HG02759 (cell line): ENCODE data around the gene CTBS.
"Not testable (repeated sequence)": the region's sequence is repeated elsewhere in the genome, so short reads cannot be mapped to it uniquely, and the experiment has no call there.

Source experiments
- ATAC-seq: cut with Tn5 transposase; IDR thresholded peaks from one replicate; pipeline ENCODE4 v1.9.1; 2021; ENCODE audit warnings: mild to moderate bottlenecking, moderate library complexity; ENCODE audit not compliant: unreplicated experiment

CTBS gene

DNA sequence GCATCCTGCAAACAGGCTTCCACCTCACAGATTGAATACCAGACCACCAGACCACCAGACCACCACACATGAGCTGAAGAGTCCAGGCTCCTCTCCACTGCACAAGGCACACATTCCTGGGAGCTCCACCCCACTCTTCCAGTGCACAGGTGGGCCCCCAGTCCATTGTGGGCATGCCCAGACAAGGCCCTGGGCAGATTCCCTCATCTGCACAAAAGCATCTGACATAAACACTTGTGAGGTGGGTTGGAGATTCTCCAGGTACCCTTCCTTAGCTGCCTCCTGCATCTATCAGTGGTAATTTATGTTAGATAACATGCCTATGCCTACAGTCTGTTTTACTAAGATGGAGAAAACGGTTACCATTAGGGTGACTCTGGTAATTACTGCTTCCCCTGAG lies 11.6 kb upstream of the CTBS start:
- ATAC-seq, result no peak

DNA sequence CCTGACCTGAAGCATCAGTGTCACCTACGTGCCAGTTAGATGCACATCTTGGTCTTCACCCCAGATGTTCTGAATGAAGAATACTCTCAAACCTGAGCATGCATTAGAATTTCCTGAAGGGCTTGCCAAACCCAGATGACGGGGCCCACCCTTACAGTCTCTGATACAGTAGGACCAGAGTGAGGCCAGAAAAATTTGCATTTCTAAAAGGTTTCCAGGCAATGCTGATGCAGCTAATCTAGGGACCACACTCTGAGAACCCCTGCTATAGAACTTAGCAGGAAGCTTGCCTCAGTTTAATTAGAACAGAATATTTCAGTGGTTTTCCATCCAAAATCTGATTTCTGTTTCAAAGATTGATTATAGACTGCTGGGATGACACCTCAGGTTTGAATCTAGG lies 9.9 kb upstream of the CTBS start:
- no peak for ATAC-seq

DNA sequence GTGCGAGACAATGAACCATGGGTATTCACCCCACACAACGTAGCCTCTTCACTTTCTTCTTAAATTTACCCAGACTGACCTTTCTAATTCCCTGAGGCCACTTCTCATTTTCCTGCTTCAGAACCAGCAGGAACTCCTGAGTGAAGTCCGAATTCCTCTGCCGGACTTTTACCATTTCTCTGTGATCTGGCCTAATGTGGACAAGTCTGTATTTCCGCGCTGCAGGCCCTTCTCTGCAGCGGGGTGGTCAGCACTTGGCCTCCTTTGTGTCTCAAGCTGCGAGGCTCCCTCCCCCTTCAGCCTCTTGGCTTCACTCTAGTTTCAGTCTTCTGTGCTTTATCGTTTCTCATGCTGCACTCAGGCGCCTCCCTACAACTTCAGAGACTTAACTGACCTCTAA lies 9.4 kb upstream of the CTBS start:
- ATAC-seq, result no peak

DNA sequence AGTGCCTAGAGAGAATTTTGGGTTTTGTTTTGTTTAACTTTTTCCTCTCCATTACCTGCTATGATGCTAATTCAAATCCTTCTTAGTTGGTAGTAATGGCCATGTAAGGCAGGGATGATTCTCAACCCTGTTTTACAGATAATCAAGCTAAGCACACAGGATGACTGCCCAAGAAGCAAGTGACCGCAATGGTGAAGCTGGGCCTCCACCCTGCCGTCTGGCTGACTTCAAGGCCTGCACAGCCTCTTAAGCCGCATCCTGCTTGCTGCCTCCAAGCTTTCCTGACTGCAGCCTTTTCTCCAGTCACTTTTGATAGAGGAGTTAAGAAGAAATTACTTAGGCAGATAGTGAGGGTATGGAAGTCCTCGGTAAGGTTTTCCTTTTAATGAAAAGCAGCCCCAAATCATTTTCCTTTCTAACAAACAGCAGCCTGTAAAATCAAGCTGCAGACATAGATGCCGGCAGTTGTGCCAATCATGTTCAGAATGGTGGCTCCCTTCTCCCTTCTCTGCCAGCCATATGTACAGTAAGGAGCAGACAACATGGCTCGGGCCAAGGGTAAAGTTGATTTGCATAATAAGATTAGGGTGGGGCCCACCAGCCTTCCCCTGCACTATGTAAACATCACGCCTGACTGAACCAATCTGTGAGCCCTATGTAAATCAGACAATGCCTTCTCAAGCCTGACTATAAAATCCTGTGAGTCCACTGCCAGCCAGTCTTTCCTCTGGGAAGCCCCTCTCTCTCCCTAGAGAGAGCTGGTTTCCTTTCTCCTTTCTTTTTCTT lies 8.8 kb upstream of the CTBS start:
- ATAC-seq, result no peak

DNA sequence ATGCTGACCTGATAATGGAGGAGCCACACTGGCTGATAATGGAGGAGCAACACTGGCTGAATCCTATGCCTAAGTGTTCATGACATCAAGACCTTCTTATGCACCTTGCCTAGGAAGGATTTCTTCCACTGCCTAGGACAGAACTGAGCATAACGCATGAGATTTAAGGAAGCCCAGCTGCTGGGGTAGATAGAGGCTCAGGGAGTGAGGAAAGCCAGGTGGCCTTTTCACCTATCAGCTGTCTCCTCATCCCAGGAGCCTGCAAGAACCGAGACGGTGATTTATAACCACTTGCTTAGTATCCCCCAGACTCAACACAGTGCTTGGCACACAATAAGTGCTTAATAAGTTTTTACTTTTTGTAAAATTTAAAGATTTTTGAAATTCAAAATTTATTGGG lies 7.4 kb upstream of the CTBS start:
- ATAC-seq, result no peak

DNA sequence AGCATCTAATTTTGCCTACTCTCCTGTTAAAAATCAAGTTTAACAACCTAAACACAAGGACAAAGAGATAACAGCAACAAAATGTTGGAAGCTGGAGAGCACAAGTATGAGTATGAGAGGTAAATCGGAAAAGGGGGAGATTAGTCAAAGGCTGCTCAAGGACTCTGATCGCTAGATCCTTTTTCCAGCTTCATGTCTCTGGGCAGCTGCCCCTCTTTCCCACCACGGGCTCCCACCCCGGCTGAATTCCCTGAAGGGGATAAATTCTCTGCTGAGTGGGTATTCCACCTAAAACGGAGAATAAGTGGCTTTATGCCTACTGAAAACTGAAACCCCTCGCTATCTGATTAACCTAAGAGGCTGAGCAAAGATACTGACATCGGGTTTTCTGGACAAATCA lies 696 bp upstream of the CTBS start:
- ATAC-seq, result no peak

DNA sequence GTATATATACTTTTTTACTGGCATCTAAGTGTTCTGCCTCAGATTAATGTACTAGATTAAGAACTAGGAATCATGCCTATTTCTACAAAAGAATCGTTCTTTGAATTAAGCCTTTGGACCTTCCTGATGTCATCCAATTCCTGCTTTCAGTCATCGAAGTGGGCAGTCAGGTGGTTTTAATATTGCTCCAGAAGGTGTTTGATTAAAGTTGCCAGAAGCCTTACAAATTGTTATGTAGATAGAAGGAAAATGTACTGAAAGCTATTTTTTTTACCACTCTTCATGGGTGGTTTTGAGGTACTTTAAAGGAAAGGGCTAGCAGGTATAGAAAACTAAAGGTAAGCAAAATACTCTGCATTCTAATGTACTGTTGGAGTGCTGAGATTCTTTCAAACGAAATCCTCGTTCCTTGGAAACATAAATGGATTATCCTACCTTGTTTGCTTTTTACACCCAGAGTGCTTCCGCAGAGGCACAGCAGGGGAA lies 716 bp downstream of the CTBS start:
- no peak for ATAC-seq

DNA sequence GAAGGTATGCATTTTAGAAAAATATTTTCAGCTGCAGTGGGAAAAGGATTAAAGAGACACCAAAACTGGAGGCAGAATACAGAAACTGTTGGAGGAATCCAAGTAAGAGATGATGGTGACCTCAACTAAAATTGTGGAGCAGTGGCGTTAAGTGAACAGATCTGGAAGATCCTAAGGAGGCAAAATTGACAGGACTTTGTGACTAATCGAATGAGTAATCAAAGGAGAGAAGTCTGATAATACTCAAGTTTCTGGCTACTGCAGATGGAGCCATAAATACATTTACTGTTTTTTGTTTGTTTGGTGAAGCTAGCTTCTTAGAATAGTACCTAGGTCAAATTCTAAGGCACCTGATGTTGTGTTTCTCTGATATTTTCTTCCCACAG lies 3.1 kb downstream of the CTBS start:
- no peak for ATAC-seq

DNA sequence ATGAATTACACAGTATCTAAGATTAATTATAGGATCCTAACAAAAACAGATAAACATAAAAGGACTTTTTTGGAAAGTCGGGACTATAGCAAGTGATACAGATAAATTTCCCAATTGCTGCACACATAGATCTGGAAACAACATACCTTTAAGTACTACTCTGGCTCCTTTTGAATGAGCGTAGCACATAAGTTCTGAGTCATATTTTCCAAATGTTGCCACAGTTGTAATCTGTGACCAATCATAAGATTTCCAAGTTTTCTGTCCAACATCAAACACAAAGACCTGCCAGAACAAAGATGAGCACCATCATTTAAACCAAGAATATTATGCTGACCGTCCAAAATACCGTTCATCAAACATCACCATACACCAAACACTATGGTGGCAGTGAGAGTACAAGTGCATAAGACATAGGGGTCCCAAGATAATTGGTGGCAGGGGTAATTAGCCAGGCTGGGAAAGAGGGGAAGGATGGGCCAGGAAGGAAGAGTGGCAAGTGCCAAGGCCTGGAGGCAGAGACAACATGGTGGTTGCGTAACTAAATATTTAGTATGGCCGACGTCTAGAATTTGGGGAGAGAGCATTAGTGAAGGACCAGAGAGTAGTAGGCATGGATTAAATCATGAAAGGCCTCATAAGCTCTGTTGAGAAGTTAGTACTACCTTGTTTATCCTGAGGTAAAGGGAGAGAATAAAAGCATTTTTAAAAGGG lies 3.6 kb downstream of the CTBS start:
- no peak for ATAC-seq

DNA sequence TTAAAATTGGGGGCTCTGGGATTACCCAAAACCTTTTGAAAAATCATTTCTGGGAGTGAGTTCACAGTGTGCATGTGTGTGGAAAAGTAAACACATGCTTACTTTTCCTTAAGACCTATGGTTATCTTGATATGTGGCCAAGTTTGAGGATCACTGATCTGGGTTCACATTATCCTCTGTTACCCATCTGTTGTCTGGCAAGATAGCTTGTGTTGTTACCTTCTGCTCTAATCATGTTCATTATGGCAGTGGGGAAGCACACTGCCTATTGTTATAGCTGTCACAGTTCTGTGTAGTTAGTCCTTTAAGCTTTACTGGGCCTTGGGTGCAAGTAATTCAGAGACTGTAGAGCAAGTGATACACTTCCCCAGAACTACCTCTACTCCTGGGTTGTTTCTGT lies 5.0 kb downstream of the CTBS start:
- no peak for ATAC-seq

DNA sequence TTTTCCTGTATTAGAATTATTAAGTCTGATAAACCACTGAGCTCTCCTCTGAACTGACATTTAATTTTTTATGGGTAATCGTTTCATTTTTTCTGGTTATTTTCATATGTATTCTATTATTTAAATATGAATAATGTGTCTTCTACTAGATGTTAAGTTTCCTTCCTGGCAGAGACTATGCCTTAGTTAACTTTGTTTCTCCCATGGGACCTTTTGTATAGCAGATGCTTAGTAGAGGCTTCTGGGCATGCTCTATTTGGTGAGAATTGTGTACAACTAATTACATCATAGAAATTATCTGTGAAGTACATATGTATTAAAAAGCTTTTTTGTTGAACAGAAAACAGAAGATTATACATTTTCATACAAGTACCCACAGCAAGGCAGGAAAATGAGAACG lies 23.4 kb downstream of the CTBS start:
- ATAC-seq, result no peak

DNA sequence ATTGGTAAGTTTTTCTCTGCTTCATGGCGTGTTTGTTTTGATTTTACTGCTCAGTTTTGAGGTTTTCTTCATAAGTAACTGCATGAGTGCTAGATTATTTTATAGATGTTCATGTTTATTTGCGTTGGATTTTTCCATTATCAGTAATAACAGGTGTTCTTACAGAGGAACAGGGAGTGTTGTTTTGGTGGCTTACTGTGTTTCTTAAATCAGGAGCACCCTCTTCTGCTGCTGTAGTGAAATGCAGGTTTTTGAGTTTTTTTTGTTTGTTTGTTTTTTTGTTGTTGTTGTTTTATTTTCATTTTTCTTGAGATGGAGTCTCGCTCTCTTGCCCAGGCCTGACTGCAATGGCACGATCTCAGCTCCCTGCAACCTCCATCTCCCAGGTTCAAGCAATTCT lies 32.6 kb downstream of the CTBS start:
- no peak for ATAC-seq

DNA sequence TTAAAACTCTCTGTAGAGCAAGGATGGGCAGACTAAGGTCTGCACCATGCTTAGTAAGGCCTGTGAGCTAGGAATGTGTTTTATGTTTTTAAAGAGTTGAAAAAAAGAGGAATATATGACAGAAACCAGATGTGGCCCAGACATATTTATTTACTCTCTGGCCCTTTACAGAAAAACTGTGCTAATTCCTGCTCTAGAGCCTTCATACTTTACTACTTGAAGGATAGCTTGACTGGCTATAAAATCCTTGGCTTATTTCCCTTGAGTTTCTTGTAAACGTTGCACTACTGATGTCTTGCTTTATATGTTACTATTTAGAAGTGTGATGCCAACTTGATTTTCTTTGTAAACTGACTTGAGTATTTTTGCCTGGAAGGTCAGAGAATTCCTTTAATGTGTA lies 33.5 kb downstream of the CTBS start:
- no peak for ATAC-seq

DNA sequence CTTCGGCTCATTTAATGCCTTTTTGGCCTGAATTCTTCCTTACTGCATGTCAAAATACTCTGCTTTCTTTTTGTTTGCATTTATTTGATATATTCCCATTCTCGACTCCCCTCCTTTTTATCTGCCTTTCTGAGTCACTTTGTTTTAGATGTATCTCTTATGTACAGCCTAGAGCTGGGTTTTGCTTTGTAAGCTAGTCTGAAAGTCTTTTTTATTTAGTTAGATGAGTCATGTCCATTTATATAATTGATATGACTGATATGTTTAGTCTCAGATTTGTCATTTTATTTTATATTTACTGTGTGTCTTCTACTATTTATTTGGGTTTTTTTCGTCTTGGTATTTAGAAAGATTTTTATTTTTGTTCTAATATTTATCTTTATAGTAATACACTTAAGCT lies 34.3 kb downstream of the CTBS start:
- no peak for ATAC-seq

DNA sequence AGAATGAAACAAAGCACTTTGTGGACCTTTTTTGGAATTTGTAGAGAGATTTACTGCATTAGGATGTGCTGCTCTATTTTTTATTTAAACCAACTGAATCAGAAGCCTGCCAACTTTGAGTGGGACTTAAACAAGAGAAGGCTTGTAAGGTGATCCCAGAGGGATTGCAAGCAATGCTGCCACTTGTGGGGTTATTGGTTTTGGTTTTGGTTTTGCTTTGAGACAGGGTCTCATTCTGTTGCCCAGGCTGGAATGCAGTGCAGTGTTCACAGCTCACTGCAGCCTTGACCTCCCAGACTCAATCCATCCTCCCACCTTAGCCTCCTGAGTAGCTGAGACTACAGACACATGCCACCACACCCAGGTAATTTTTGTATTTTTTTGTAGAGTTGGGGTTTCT lies 35.6 kb downstream of the CTBS start:
- ATAC-seq, result peak; percentile 92

DNA sequence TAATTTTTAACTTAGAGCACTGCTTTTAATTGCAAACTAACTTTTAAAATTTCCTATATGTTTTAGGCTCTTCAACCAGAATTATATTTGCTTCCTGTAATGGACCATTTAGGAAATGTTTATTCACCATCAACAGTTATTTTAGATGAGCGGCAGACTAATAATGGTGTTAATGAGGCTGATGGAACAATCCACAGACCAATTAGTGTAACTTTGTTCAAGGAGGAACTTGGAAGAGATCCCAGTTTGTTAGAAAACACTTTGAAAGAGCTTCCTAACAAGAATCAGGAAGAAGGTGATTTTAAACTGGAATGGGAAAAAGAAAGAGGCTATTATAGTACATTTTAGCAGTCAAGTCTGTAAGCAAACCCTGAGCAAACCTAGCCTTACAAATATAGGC lies 48.5 kb downstream of the CTBS start:
- no peak for ATAC-seq

DNA sequence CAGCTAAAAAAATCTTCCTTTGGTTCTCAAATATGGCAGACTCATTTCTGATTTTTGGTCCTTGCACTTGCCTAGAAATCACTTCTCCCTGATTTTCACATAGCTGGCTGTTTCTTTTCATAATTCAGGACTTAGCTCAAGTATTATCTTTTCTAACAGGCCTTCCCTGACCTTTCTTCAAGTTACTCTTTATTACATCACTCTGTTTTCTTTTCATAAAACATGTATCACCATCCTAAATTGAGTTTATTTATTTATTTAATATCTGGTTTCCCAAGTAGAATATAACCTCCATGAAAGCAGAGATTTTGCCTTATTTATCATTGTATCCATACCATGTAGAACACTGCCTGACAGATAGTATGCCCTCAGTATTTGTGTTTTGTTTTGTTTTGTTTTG lies 49.6 kb downstream of the CTBS start:
- ATAC-seq, result no peak

DNA sequence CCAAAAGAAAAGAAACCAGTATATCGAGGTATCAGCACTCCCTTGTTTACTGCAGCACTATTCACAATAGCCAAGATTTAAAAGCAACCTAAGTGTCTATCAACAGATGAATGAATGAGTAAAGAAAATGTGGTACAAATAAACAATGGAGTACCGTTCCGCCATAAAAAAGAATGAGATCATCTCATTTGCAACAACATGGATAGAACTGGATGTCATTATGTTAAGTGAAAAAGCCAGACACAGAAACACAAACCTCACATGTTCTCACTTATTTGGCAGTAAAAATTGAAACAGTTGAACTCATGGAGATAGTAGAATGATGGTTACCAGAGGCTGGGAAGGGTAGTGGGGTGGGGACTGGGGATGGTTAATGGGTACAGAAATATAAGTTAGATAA lies 63.6 kb downstream of the CTBS start:
- ATAC-seq, result no peak

DNA sequence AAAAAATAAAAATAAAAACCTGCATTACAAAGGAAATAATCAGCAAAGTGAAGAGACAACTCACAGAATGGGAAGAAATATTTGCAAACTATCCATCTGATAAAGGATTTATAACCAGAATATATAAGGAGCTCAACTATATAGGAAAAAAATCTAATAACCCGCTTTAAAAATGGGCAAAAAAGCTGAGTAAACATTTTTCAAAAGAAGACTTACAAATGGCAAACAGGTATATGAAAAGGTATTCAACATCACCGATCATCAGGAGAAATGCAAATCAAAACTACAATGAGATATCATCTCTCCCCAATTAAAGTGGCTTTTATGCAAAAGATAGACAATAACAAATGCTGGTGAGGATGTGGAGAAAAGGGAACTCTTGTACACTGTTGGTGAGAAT lies 64.1 kb downstream of the CTBS start:
- ATAC-seq, result no peak

DNA sequence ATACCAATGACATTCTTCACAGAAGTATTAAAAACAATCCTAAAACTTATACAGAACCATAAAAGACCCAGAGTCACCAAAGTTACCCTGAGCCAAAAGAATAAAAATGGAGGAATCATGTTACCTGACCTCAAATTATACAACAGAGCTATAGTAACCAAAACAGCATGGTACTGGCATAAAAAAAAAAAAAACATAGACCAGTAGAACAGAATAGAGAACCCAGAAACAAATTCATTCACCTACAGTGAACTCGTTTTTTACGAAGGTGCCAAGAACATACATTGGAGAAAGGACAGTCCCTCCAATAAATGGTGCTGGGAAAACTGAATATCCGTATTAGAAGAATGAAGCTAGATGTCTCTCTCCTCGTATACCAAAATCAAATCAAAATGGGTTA lies 65.2 kb downstream of the CTBS start:
- ATAC-seq, result no peak

DNA sequence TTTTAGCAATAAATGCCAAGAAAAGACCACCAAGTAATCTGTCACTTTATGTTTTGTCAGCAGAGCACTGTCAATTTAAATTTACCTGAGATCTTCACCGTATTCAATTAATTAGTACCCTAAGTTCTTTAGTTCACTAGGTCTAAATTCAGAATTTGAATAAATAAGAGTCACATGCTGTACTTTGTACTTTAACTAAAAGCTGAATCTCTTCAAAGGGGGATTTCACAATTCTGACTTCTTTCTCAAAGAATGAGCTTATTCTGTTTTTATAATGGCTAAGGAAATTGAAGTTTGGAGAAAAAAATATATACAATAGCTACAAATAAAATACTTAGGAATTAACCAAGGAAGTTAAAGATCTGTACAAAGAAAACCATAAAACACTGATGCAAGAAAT lies 65.7 kb downstream of the CTBS start:
- ATAC-seq, result no peak

DNA sequence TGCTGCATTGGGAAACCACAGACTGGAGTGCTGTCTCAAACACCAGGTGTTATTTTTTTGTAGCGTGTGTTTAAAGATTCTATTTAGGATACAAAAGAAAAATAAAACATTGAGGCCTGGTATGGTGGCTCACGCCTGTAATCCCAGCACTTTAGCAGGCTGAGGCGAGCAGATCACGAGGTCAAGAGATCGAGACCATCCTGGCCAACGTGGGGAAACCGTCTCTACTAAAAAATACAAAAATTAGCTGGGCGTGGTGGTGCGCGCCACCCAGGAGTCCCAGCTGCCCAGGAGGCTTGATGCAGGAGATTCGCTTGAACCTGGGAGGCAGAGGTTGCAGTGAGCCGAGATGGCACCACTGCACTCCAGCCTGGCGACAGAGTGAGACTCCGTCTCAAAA lies 66.4 kb downstream of the CTBS start:
- ATAC-seq, result not testable (repeated sequence)
